CD14-positive monocyte (primary cell): ENCODE data around the gene SLC50A1. TPM values are rescaled to one million over a fixed set of nuclear protein-coding genes. Genes with fewer than 3 reads are reported as not detected.
A peak's percentile ranks its signal among the peaks of the same experiment; 100 is the strongest.

ENCODE experiments used
- DNase-seq, 3 donors: peaks; one replicate each; pipeline ENCODE4 v3.0.0-alpha.2; 2011 to 2022
- H2AFZ ChIP-seq: 2 replicates; pipeline ENCODE4 v1.6.0; 2012; ENCODE audit warnings: mild to moderate bottlenecking, low read depth, low read length, inconsistent platforms; ENCODE audit not compliant: insufficient read depth, poor library complexity, severe bottlenecking
- H3K27ac ChIP-seq, 2 donors: 1 replicate in 1 of 2; 2 replicates in 1 of 2; pipeline ENCODE4 v1.5.1; 2012 to 2013; ENCODE audit warnings: low read length in 2 of 2, control low read depth in 1 of 2, inconsistent platforms in 1 of 2, low read depth in 1 of 2, mild to moderate bottlenecking in 1 of 2
- H3K27me3 ChIP-seq, 2 donors: one replicate each; pipeline versions ENCODE4 v1.6.0 to v1.6.1; 2011 to 2013; ENCODE audit warnings: low read length in 2 of 2; ENCODE audit not compliant: control insufficient read depth in 2 of 2, insufficient read depth in 2 of 2
- H3K36me3 ChIP-seq, 2 donors: replicated peaks in 1 of 2; 1 replicate in 1 of 2; 2 replicates in 1 of 2; pipeline versions ENCODE4 v1.5.1 to v1.6.1; 2012 to 2013; ENCODE audit warnings: low read length in 2 of 2, control low read depth in 1 of 2, inconsistent platforms in 1 of 2, mild to moderate bottlenecking in 1 of 2; ENCODE audit not compliant: insufficient read depth in 2 of 2, control insufficient read depth in 1 of 2
- H3K4me1 ChIP-seq, 2 donors: 1 replicate in 1 of 2; 2 replicates in 1 of 2; pipeline versions ENCODE4 v1.5.1 to v1.6.1; 2012 to 2013; ENCODE audit warnings: low read length in 2 of 2, control low read depth in 1 of 2, inconsistent platforms in 1 of 2, mild to moderate bottlenecking in 1 of 2, moderate library complexity in 1 of 2; ENCODE audit not compliant: insufficient read depth in 2 of 2, control insufficient read depth in 1 of 2
- H3K4me2 ChIP-seq: replicated peaks from 2 replicates; pipeline ENCODE3; 2012; ENCODE audit warnings: low read length, moderate library complexity, mild to moderate bottlenecking; ENCODE audit not compliant: poor library complexity, severe bottlenecking; ENCODE audit errors: extremely low read depth
- H3K4me3 ChIP-seq, 3 experiments: fragments of 200-600 bp in 1 of 3; sonication (generic) in 1 of 3; replicated peaks in 1 of 3; 1 replicate in 2 of 3; 2 replicates in 1 of 3; pipeline ENCODE4 v1.5.1; 2011 to 2013; ENCODE audit warnings: low read length in 3 of 3, mild to moderate bottlenecking in 3 of 3, control low read depth in 2 of 3, low read depth in 2 of 3, inconsistent platforms in 1 of 3, moderate library complexity in 1 of 3
- H3K79me2 ChIP-seq: 2 replicates; pipeline ENCODE4 v1.6.0; 2012; ENCODE audit warnings: mild to moderate bottlenecking, control low read depth, inconsistent platforms, low read length, moderate library complexity; ENCODE audit not compliant: insufficient read depth
- H3K9ac ChIP-seq: 2 replicates; pipeline ENCODE4 v1.6.0; 2017; ENCODE audit warnings: low read length, mild to moderate bottlenecking; ENCODE audit not compliant: insufficient read depth, poor library complexity, severe bottlenecking
- H3K9me3 ChIP-seq, 2 donors: replicated peaks in 1 of 2; 1 replicate in 1 of 2; 2 replicates in 1 of 2; pipeline versions ENCODE4 v1.5.1 to v1.6.1; 2012 to 2013; ENCODE audit warnings: low read length in 2 of 2, control low read depth in 1 of 2; ENCODE audit not compliant: control insufficient read depth in 1 of 2, insufficient read depth in 1 of 2
- H4K20me1 ChIP-seq: 2 replicates; pipeline ENCODE4 v1.6.0; 2012; ENCODE audit warnings: mild to moderate bottlenecking, low read length, control low read depth, moderate library complexity; ENCODE audit not compliant: insufficient read depth
- H3K27ac Mint-ChIP-seq, 7 donors: one replicate each; pipeline ENCODE4 v1.8.0; 2020; ENCODE audit warnings: mild to moderate bottlenecking in 7 of 7, mixed read lengths in 7 of 7, moderate library complexity in 6 of 7, inconsistent platforms in 2 of 7
- H3K27me3 Mint-ChIP-seq, 3 donors: one replicate each; pipeline ENCODE4 v1.8.0; 2021 to 2022; ENCODE audit warnings: low read depth in 3 of 3, mild to moderate bottlenecking in 3 of 3, mixed read lengths in 3 of 3, moderate library complexity in 3 of 3, inconsistent platforms in 1 of 3
- H3K36me3 Mint-ChIP-seq, 2 donors: one replicate each; pipeline ENCODE4 v1.8.0; 2020; ENCODE audit warnings: mixed read lengths in 2 of 2, inconsistent platforms in 1 of 2, mild to moderate bottlenecking in 1 of 2
- H3K4me1 Mint-ChIP-seq: one replicate; pipeline ENCODE4 v1.8.0; 2020; ENCODE audit warnings: mild to moderate bottlenecking, mixed read lengths
- H3K4me3 Mint-ChIP-seq, 2 donors: one replicate each; pipeline ENCODE4 v1.8.0; 2020; ENCODE audit warnings: mild to moderate bottlenecking in 2 of 2, mixed read lengths in 2 of 2, moderate library complexity in 1 of 2
- H3K9me3 Mint-ChIP-seq, 7 donors: one replicate each; pipeline ENCODE4 v1.8.0; 2020 to 2022; ENCODE audit warnings: mixed read lengths in 7 of 7, mild to moderate bottlenecking in 6 of 7, moderate library complexity in 6 of 7, inconsistent platforms in 2 of 7
- WGBS: methylation state at CpG from one replicate; pipeline ENCODE4 v1.1.5; 2013; ENCODE audit warnings: missing lambda C conversion rate; ENCODE audit not compliant: insufficient coverage; 5-methylcytosine and 5-hydroxymethylcytosine counted together
- intact Hi-C, 2 donors: fragments of 100-400 bp; cut with micrococcal nuclease; formaldehyde crosslinking; loops; one replicate each; pipeline versions ENCODE4 v1.15.0 to v1.15.1; 2023
- polyA plus RNA-seq, 3 donors: library from polyadenylated mRNA; depleted of rRNA in 1 of 3; unstranded in 2 of 3; stranded (reverse) in 1 of 3; fragments of 300-500 nt in 2 of 3; fragments of >200 nt in 1 of 3; fragmentation: Illumina TruSeq in 2 of 3; gene quantifications; 1 replicate in 2 of 3; 2 replicates in 1 of 3; pipeline ENCODE4 v1.2.3, GENCODE V29; 2012 to 2021
- TF ChIP-seq, protein P1 (sequence below): fragments of 200-600 bp; IDR thresholded peaks from one replicate; pipeline ENCODE4 v1.8.0; 2022; ENCODE audit warnings: antibody characterized with exemption, mild to moderate bottlenecking

Gene SLC50A1
- polyA plus RNA-seq, 3 donors, result 40.0 to 50.8 (median 49.4) TPM

DNA sequence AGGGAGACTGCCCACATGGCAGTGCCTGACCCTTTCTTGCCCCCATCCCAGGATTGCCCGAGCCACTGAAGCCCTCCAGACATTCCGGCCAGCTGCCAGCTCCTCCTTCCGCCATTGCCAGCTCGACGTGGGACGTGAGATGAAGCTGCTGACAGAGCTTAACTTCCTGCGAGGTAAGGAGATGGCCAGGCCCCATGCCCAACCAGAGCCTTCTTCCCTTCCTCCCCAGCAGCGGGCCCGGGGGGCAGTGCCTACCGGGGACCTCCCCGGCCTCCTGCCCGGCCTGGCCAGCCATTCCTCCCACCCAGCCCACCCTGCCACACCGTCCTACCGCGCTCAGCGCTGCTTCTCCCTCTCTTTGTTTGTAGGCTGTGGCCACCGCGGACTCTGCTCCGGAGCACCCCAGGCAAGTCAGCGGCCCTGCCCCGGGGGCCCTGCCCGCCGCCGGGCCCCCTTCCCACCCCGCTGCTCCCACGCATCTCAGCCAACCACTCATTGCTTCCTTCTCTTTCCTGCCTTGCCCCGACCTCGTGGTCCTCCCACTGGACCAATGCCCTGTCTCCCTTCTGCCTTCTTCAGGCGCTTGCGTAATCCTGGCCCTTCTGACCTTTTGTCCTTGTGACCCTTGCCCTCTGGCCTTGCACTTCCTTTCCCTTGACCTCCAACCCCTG, 42.9 kb downstream of the SLC50A1 start:
- peak overlapping the region; percentile 16 to 68 for H3K4me3 Mint-ChIP-seq

DNA sequence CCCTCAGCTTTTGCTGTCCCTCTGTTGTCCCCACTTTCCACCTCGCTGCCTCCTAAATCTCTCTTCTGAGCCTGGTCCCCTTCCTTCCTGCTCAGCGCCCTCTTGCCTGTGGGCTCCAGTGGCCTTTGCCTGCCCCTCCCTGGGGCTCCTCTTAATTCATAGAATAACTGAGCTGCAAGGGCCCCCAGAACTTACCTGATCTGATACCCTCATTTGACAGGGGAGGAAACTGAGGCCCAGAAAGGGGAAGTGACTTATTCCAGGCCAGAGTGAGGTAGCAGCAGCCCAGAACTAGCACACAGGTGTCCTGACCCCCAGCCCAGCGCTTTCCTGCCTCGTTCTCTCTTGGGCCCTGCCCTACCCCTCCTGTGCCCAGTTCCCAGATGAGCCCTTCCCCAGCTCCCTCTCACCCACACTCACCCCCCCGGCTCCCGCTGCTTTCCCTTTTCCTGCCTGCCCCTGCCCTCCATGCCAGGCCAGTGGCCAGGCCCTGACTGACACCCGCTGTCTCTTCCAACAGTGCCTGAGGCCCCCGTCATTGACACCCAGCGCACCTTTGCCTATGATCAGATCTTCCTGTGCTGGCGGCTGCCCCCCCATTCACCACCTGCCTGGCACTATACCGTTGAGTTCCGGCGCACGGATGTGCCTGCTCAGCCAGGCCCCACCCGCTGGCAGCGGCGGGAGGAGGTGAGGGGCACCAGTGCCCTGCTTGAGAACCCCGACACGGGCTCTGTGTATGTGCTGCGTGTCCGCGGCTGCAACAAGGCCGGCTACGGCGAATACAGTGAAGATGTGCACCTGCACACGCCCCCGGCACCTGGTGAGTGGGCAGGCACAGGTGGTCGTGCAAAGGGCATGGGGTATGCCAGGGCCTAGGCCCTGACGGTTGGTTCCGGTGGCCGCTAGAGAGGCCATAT, 43.7 kb downstream of the SLC50A1 start:
- H3K4me3 ChIP-seq, result no peak overlapping the region
- peak overlapping the region; percentile 21 for H3K4me2 ChIP-seq
- DNase-seq, result peak in 1 of 3 donors; percentile 8
- WGBS, result 97% methylated on average over 30 of the region's 31 CpGs
- peak overlapping the region in 1 of 2 donors; percentile 68 for H3K4me3 Mint-ChIP-seq
- TF ChIP-seq, protein P1, sequence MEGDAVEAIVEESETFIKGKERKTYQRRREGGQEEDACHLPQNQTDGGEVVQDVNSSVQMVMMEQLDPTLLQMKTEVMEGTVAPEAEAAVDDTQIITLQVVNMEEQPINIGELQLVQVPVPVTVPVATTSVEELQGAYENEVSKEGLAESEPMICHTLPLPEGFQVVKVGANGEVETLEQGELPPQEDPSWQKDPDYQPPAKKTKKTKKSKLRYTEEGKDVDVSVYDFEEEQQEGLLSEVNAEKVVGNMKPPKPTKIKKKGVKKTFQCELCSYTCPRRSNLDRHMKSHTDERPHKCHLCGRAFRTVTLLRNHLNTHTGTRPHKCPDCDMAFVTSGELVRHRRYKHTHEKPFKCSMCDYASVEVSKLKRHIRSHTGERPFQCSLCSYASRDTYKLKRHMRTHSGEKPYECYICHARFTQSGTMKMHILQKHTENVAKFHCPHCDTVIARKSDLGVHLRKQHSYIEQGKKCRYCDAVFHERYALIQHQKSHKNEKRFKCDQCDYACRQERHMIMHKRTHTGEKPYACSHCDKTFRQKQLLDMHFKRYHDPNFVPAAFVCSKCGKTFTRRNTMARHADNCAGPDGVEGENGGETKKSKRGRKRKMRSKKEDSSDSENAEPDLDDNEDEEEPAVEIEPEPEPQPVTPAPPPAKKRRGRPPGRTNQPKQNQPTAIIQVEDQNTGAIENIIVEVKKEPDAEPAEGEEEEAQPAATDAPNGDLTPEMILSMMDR, result no peak
- no peak overlapping the region for H3K27ac ChIP-seq
- no peaks in the 10 kb centered on the region for H3K36me3 Mint-ChIP-seq
- H3K27ac Mint-ChIP-seq, result peak overlapping the region in 5 of 7 donors; percentile 2 to 81 (median 71)
- no peaks in the 10 kb centered on the region for H3K9me3 Mint-ChIP-seq
- H3K4me1 ChIP-seq, result peaks cover 22 to 28% of the 10 kb centered on the region in 2 donors
- H3K9ac ChIP-seq, result no peak overlapping the region
- H3K79me2 ChIP-seq, result no peaks in the 10 kb centered on the region
- H2AFZ ChIP-seq, result no peak overlapping the region
- no peaks in the 10 kb centered on the region for H3K36me3 ChIP-seq
- H3K9me3 ChIP-seq, result no peaks in the 10 kb centered on the region
- H4K20me1 ChIP-seq, result no peaks in the 10 kb centered on the region
- peaks cover 2 to 18% (median 15%) of the 10 kb centered on the region in 3 donors for H3K27me3 Mint-ChIP-seq
- H3K27me3 ChIP-seq, result no peaks in the 10 kb centered on the region
- intact Hi-C loops, result no loop called here
- H3K4me1 Mint-ChIP-seq, result peaks cover 31% of the 10 kb centered on the region

More for the DNA sequence above, 42.9 kb downstream of the SLC50A1 start:
- Histone ChIP-seq H3K4me3 (no peak overlapping the region), H3K9me3 (no peaks in the 10 kb centered on the region), H3K4me1 (peaks cover 30 to 36% of the 10 kb centered on the region in 2 donors), H3K4me2 (peak overlapping the region; percentile 21), H3K27me3 (no peaks in the 10 kb centered on the region), H2AFZ (no peak overlapping the region), H3K79me2 (no peaks in the 10 kb centered on the region), H4K20me1 (no peaks in the 10 kb centered on the region), H3K27ac (no peak overlapping the region), H3K36me3 (no peaks in the 10 kb centered on the region), H3K9ac (no peak overlapping the region)
- intact Hi-C loops, result no loop called here
- TF ChIP-seq, protein P1, result no peak
- peaks cover 37% of the 10 kb centered on the region for H3K4me1 Mint-ChIP-seq
- H3K27me3 Mint-ChIP-seq, result peaks cover 4 to 23% (median 22%) of the 10 kb centered on the region in 3 donors
- peak overlapping the region in 4 of 7 donors; percentile 52 to 81 (median 72) for H3K27ac Mint-ChIP-seq
- peak; percentile 47 to 75 (median 53) for DNase-seq
- H3K36me3 Mint-ChIP-seq, result no peaks in the 10 kb centered on the region
- H3K9me3 Mint-ChIP-seq, result no peaks in the 10 kb centered on the region
- WGBS, result 59% methylated on average over 27 of the region's 30 CpGs
